ENCODE results near the gene TERF2IP.

TERF2IP gene

GRCh38 chr16:75647112-75647491, 471 bp upstream of the TERF2IP start:
- TF ChIP-seq ZC3H10 (CRISPR knock-in tag; IDR thresholded peaks at IDR 0.05): no peak
- TF ChIP-seq ZFP3 (CRISPR knock-in tag; IDR thresholded peaks at IDR 0.05): no peak
- TF ChIP-seq PATZ1 (CRISPR knock-in tag; IDR thresholded peaks at IDR 0.05; ENCODE audit: borderline replicate concordance): no peak
- no peak for TF ChIP-seq ARNTL (CRISPR knock-in tag; IDR thresholded peaks at IDR 0.05; ENCODE audit: borderline replicate concordance, low read depth)
- TF ChIP-seq OSR1 (CRISPR knock-in tag; IDR thresholded peaks at IDR 0.05): no peak
- no peak for TF ChIP-seq CREB5 (CRISPR knock-in tag; IDR thresholded peaks at IDR 0.05; ENCODE audit: low read depth)
- no peak for TF ChIP-seq ZNF565 (CRISPR knock-in tag; conservative IDR thresholded peaks at IDR 0.05; ENCODE audit: low read depth)
- TF ChIP-seq CSRNP3 (CRISPR knock-in tag; IDR thresholded peaks at IDR 0.05): no peak
- no peak for TF ChIP-seq POU6F1 (CRISPR knock-in tag; IDR thresholded peaks at IDR 0.05; ENCODE audit: borderline replicate concordance, low read depth)
- TF ChIP-seq RARB (CRISPR knock-in tag; IDR thresholded peaks at IDR 0.05): no peak
- TF ChIP-seq ESRRG (CRISPR knock-in tag; IDR thresholded peaks at IDR 0.05): no peak
- no peak for TF ChIP-seq TOX (CRISPR knock-in tag; IDR thresholded peaks at IDR 0.05; ENCODE audit: borderline replicate concordance)
- no peak for TF ChIP-seq BACH2 (CRISPR knock-in tag; IDR thresholded peaks at IDR 0.05; ENCODE audit: borderline replicate concordance)
- TF ChIP-seq CSDC2 (CRISPR knock-in tag; IDR thresholded peaks at IDR 0.05): no peak
- TF ChIP-seq SNAI2 (CRISPR knock-in tag; IDR thresholded peaks at IDR 0.05): no peak
- no peak for TF ChIP-seq TCF4 (CRISPR knock-in tag; IDR thresholded peaks at IDR 0.05; ENCODE audit: borderline replicate concordance)
- TF ChIP-seq TSHZ2 (CRISPR knock-in tag; IDR thresholded peaks at IDR 0.05): no peak
- TF ChIP-seq ISL1 (CRISPR knock-in tag; IDR thresholded peaks at IDR 0.05): no peak
- TF ChIP-seq ZFP30 (CRISPR knock-in tag; IDR thresholded peaks at IDR 0.05): no peak
- ATAC-seq: peak; percentile 51

- ATAC-seq: peak; percentile 70
- no peak for TF ChIP-seq TSHZ2 (CRISPR knock-in tag; IDR thresholded peaks at IDR 0.05)
- no peak for TF ChIP-seq ZC3H10 (CRISPR knock-in tag; IDR thresholded peaks at IDR 0.05)
- TF ChIP-seq CSDC2 (CRISPR knock-in tag; IDR thresholded peaks at IDR 0.05): no peak
- no peak for TF ChIP-seq ZNF8 (CRISPR knock-in tag; IDR thresholded peaks at IDR 0.05)
- TF ChIP-seq PATZ1 (CRISPR knock-in tag; IDR thresholded peaks at IDR 0.05; ENCODE audit: borderline replicate concordance): no peak
- no peak for TF ChIP-seq PPARA (CRISPR knock-in tag; IDR thresholded peaks at IDR 0.05; ENCODE audit: borderline replicate concordance)
- TF ChIP-seq ZFP3 (CRISPR knock-in tag; IDR thresholded peaks at IDR 0.05): no peak
- no peak for TF ChIP-seq ARNTL (CRISPR knock-in tag; IDR thresholded peaks at IDR 0.05; ENCODE audit: borderline replicate concordance, low read depth)
- no peak for TF ChIP-seq CREB5 (CRISPR knock-in tag; IDR thresholded peaks at IDR 0.05; ENCODE audit: low read depth)
- TF ChIP-seq ZNF70 (CRISPR knock-in tag; IDR thresholded peaks at IDR 0.05): no peak
These were observed 898 bp downstream of the TERF2IP start for GRCh38 chr16:75648265-75649076.
